Fibroblast of lung (primary cell): Measurements from ENCODE around the gene CARMIL3. TPM values are rescaled to one million over a fixed set of nuclear protein-coding genes. Genes with fewer than 3 reads are reported as not detected.
"Not testable (repeated sequence)": the region's sequence is repeated elsewhere in the genome, so short reads cannot be mapped to it uniquely, and the experiment has no call there.

ENCODE experiments used
- DNase-seq, 2 donors: peaks; one replicate each; pipeline versions ENCODE4 v3.0.0 to v3.0.0-alpha.2; 2010; ENCODE audit warnings: low read depth in 2 of 2
- H2AFZ ChIP-seq: 2 replicates; pipeline ENCODE4 v1.5.1; 2012; ENCODE audit warnings: low read length, control low read depth, inconsistent platforms
- H3K27ac ChIP-seq: 2 replicates; pipeline ENCODE4 v1.5.1; 2011; ENCODE audit warnings: low read length, control low read depth; ENCODE audit not compliant: insufficient read depth
- H3K27me3 ChIP-seq: 2 replicates; pipeline ENCODE4 v1.5.1; 2011; ENCODE audit warnings: mild to moderate bottlenecking, low read length; ENCODE audit not compliant: control insufficient read depth, insufficient read depth
- H3K36me3 ChIP-seq: 2 replicates; pipeline ENCODE4 v1.5.1; 2011; ENCODE audit warnings: low read length; ENCODE audit not compliant: control insufficient read depth, insufficient read depth
- H3K4me1 ChIP-seq: 2 replicates; pipeline ENCODE4 v1.5.1; 2011; ENCODE audit warnings: low read length; ENCODE audit not compliant: control insufficient read depth, insufficient read depth; ENCODE audit errors: extremely low read depth
- H3K4me2 ChIP-seq: 2 replicates; pipeline ENCODE4 v1.5.1; 2011; ENCODE audit warnings: low read length, control low read depth; ENCODE audit not compliant: insufficient read depth; ENCODE audit errors: extremely low read depth
- H3K4me3 ChIP-seq, 4 experiments: fragments of 200-600 bp in 1 of 4; sonication (generic) in 1 of 4; replicated peaks in 1 of 4; 2 replicates each; pipeline ENCODE4 v1.5.1; 2011 to 2016; ENCODE audit warnings: low read length in 4 of 4, low read depth in 3 of 4, mild to moderate bottlenecking in 3 of 4, control low read depth in 2 of 4, inconsistent platforms in 1 of 4, mixed read lengths in 1 of 4; ENCODE audit not compliant: insufficient read depth in 1 of 4; ENCODE audit errors: control extremely low read depth in 1 of 4
- H3K79me2 ChIP-seq: 2 replicates; pipeline ENCODE4 v1.5.1; 2012; ENCODE audit warnings: mild to moderate bottlenecking, low read length, inconsistent platforms; ENCODE audit not compliant: control insufficient read depth, insufficient read depth
- H3K9ac ChIP-seq: 2 replicates; pipeline ENCODE4 v1.5.1; 2011; ENCODE audit warnings: mild to moderate bottlenecking, low read length, control low read depth; ENCODE audit not compliant: insufficient read depth
- H3K9me3 ChIP-seq: 2 replicates; pipeline ENCODE4 v1.5.1; 2012; ENCODE audit warnings: low read depth, low read length; ENCODE audit not compliant: control insufficient read depth, insufficient read depth
- H4K20me1 ChIP-seq: 2 replicates; pipeline ENCODE4 v1.5.1; 2011; ENCODE audit warnings: low read length; ENCODE audit not compliant: control insufficient read depth, insufficient read depth; ENCODE audit errors: extremely low read depth
- CTCF ChIP-seq, 2 donors: IDR thresholded peaks in 1 of 2; conservative IDR thresholded peaks in 1 of 2; 1 replicate in 1 of 2; 2 replicates in 1 of 2; pipeline ENCODE4 v1.5.1; 2011 to 2012; ENCODE audit warnings: low read length in 2 of 2, control low read depth in 1 of 2, inconsistent platforms in 1 of 2, low read depth in 1 of 2, mild to moderate bottlenecking in 1 of 2
- EZH2 ChIP-seq: IDR thresholded peaks from 2 replicates; pipeline ENCODE4 v1.5.1; 2012; ENCODE audit warnings: low read length, control low read depth, mild to moderate bottlenecking; ENCODE audit errors: missing control alignments
- polyA plus RNA-seq, 2 donors: library from polyadenylated mRNA; depleted of rRNA in 1 of 2; stranded (reverse) in 1 of 2; unstranded in 1 of 2; fragments of >200 nt; gene quantifications; 2 replicates each; pipeline ENCODE4 v1.2.1, GENCODE V29; 2011 to 2012; ENCODE audit warnings: missing spikeins in 1 of 2
- total RNA-seq: library from RNA; depleted of rRNA; stranded (reverse); fragments of >200 nt; gene quantifications from 2 replicates; pipeline ENCODE4 v1.2.1, GENCODE V29; 2014

Gene CARMIL3
- total and polyA plus RNA-seq, 2 donors (not counting 1 experiment from before 2014, with no cell fraction given) = 0.17 TPM; not detected in 1

GRCh38 chr14:24102357-24103048 lies 50.7 kb downstream of the CARMIL3 start:
- Histone ChIP-seq H3K27ac (no peak overlapping the region), H3K9me3 (no peaks in the 10 kb centered on the region), H2AFZ (no peak overlapping the region), H3K4me3 (no peak overlapping the region), H3K4me1 (no peaks in the 10 kb centered on the region), H3K36me3 (peaks cover 2% of the 10 kb centered on the region), H4K20me1 (no peaks in the 10 kb centered on the region), H3K9ac (no peak overlapping the region), H3K27me3 (no peaks in the 10 kb centered on the region), H3K4me2 (no peak overlapping the region), H3K79me2 (no peaks in the 10 kb centered on the region)
- DNase-seq = no peak
- no peak for TF ChIP-seq EZH2
- TF ChIP-seq CTCF (conservative IDR thresholded peaks at IDR 0.05 in 1 of 2, IDR thresholded peaks at IDR 0.05 in 1 of 2; ENCODE audit: low read depth in 1 of 2, low read length in 2 of 2) = no peak

- Histone ChIP-seq H4K20me1 (no peaks in the 10 kb centered on the region), H3K79me2 (no peaks in the 10 kb centered on the region), H3K9me3 (no peaks in the 10 kb centered on the region), H3K4me3 (no peak overlapping the region), H3K9ac (no peak overlapping the region), H3K4me2 (no peak overlapping the region), H2AFZ (no peak overlapping the region), H3K27me3 (no peaks in the 10 kb centered on the region), H3K27ac (no peak overlapping the region), H3K36me3 (peaks cover under 1% of the 10 kb centered on the region), H3K4me1 (no peaks in the 10 kb centered on the region)
- TF ChIP-seq EZH2 (no peak), CTCF (conservative IDR thresholded peaks at IDR 0.05 in 1 of 2, IDR thresholded peaks at IDR 0.05 in 1 of 2; ENCODE audit: low read depth in 1 of 2, low read length in 2 of 2) (no peak)
- DNase-seq = no peak
These were observed 51.6 kb downstream of the CARMIL3 start for GRCh38 chr14:24103451-24103850.

- H3K79me2 ChIP-seq, H3K27me3 ChIP-seq, H3K9me3 ChIP-seq, DNase-seq, H3K27ac ChIP-seq, H3K4me2 ChIP-seq, H3K4me3 ChIP-seq, H3K4me1 ChIP-seq, H4K20me1 ChIP-seq, H3K9ac ChIP-seq, H2AFZ ChIP-seq, H3K36me3 ChIP-seq: not testable (repeated sequence)
These were observed 53.9 kb downstream of the CARMIL3 start for GRCh38 chr14:24105609-24106239.
